H1 (cell line): ENCODE data around the gene SUGP1.

Experiments
- POLR2A ChIP-seq, 2 experiments: IDR thresholded peaks; 1 replicate in 1 of 2; 2 replicates in 1 of 2; pipeline ENCODE4 v1.6.1; 2011; ENCODE audit warnings: low read depth in 2 of 2, low read length in 2 of 2, mild to moderate bottlenecking in 2 of 2; ENCODE audit errors: control extremely low read depth in 1 of 2
- TF ChIP-seq, protein P1 (sequence below): IDR thresholded peaks from 2 replicates; pipeline ENCODE4 v1.6.1; 2011; ENCODE audit warnings: low read length, improper control_type of control experiment

DNA sequence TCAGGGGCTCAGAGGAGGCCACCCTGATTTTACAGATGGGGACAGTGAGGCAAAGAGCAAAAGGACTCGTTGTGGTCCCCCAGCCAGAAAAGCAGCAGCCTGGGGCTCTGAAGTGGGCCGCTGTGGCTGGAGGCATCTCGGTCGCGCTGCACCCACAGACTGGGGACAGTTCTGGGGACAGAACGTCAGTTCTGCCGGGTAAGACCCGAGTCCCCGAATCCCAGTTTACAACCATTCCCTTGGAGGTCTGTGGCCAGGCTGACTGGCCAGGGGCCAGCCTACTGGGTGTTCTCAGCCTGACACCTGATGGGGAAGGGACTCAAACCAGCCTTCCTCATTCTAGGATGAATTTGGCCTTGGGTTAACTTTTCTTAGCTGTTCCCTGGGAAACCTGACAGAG is 14.1 kb downstream of the SUGP1 start:
- TF ChIP-seq POLR2A (IDR thresholded peaks at IDR 0.05; ENCODE audit: control extremely low read depth in 1 of 2, low read depth in 2 of 2, low read length in 2 of 2), result no peak
- TF ChIP-seq, protein P1, sequence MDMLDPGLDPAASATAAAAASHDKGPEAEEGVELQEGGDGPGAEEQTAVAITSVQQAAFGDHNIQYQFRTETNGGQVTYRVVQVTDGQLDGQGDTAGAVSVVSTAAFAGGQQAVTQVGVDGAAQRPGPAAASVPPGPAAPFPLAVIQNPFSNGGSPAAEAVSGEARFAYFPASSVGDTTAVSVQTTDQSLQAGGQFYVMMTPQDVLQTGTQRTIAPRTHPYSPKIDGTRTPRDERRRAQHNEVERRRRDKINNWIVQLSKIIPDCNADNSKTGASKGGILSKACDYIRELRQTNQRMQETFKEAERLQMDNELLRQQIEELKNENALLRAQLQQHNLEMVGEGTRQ, result no peak
